IMR-90 (cell line): Measurements from ENCODE around the gene CDK5. TPM values are rescaled to one million over a fixed set of nuclear protein-coding genes. Genes with fewer than 3 reads are reported as not detected.

Experiments
- ATAC-seq: fragments of 200-7000 bp; cut with Tn5 transposase; 2 replicates; pipeline ENCODE4 v1.9.1; 2020; ENCODE audit warnings: low read depth, mild to moderate bottlenecking, moderate library complexity
- BruUV-seq: library from RNA; stranded (reverse); fragments of 400-500 nt; replicated peaks from 2 replicates; lab custom pipeline; 2021; lab: Mats Ljungman, UMichigan
- CTCF ChIA-PET: fragments of 300-600 bp; formaldehyde crosslinking; extraction: SDS; loops from one replicate; lab custom pipeline; 2021; ENCODE audit warnings: antibody characterized with exemption; lab: Yijun Ruan, JAX
- POLR2A ChIA-PET: fragments of 300-600 bp; sonication (Branson Sonifier 250); formaldehyde crosslinking; loops from one replicate; lab custom pipeline; 2022; ENCODE audit warnings: antibody characterized with exemption; ENCODE audit not compliant: unreplicated experiment; lab: Charles Lee
- DNase-seq: peaks from one replicate; pipeline ENCODE4 v3.0.0; 2013
- H2AFZ ChIP-seq: replicated peaks from 2 replicates; pipeline ENCODE3; 2013; ENCODE audit warnings: low read length, mild to moderate bottlenecking; ENCODE audit not compliant: poor library complexity
- H2AK5ac ChIP-seq: 2 replicates; pipeline ENCODE4 v1.6.1; 2013; ENCODE audit warnings: low read depth, low read length, inconsistent platforms
- H2AK9ac ChIP-seq: replicated peaks from 2 replicates; pipeline ENCODE3; 2013; ENCODE audit warnings: mild to moderate bottlenecking, low read depth, low read length, moderate library complexity; ENCODE audit not compliant: poor library complexity
- H2BK120ac ChIP-seq: 2 replicates; pipeline ENCODE4 v1.6.1; 2013; ENCODE audit warnings: low read depth, low read length, inconsistent platforms
- H2BK15ac ChIP-seq: 3 replicates; pipeline ENCODE4 v1.6.1; 2013; ENCODE audit warnings: low read depth, low read length, inconsistent platforms
- H2BK20ac ChIP-seq: 2 replicates; pipeline ENCODE4 v1.6.1; 2013; ENCODE audit warnings: low read depth, mild to moderate bottlenecking, inconsistent platforms, low read length, moderate library complexity
- H2BK5ac ChIP-seq: 2 replicates; pipeline ENCODE4 v1.6.1; 2013; ENCODE audit warnings: mild to moderate bottlenecking, low read depth, low read length, inconsistent platforms; ENCODE audit not compliant: poor library complexity, severe bottlenecking
- H3K14ac ChIP-seq: replicated peaks from 2 replicates; pipeline ENCODE4 v1.6.1; 2013; ENCODE audit warnings: low read depth, low read length, inconsistent platforms
- H3K18ac ChIP-seq: 2 replicates; pipeline ENCODE4 v1.6.1; 2013; ENCODE audit warnings: low read depth, low read length, control low read depth
- H3K23ac ChIP-seq: 2 replicates; pipeline ENCODE4 v1.6.1; 2013; ENCODE audit warnings: low read depth, low read length, inconsistent platforms
- H3K27ac ChIP-seq: 2 replicates; pipeline ENCODE4 v1.5.1; 2013; ENCODE audit warnings: mild to moderate bottlenecking, control low read depth, low read length; ENCODE audit not compliant: insufficient read depth
- H3K27me3 ChIP-seq: 2 replicates; pipeline ENCODE4 v1.6.1; 2013; ENCODE audit warnings: low read length; ENCODE audit not compliant: control insufficient read depth, insufficient read depth
- H3K36me3 ChIP-seq: 2 replicates; pipeline ENCODE4 v1.6.1; 2013; ENCODE audit warnings: low read length, mixed read lengths; ENCODE audit not compliant: control insufficient read depth, insufficient read depth
- H3K4ac ChIP-seq: 2 replicates; pipeline ENCODE4 v1.6.1; 2013; ENCODE audit warnings: low read depth, low read length, inconsistent platforms
- H3K4me1 ChIP-seq: 2 replicates; pipeline ENCODE4 v1.6.1; 2013; ENCODE audit warnings: low read length, mixed read lengths; ENCODE audit not compliant: control insufficient read depth, insufficient read depth
- H3K4me2 ChIP-seq: 2 replicates; pipeline ENCODE4 v1.6.1; 2013; ENCODE audit warnings: low read depth, mild to moderate bottlenecking, control low read depth, low read length, moderate library complexity
- H3K4me3 ChIP-seq: 2 replicates; pipeline ENCODE4 v1.5.1; 2013; ENCODE audit warnings: low read depth, mild to moderate bottlenecking, control low read depth, low read length, moderate library complexity; ENCODE audit not compliant: insufficient read depth
- H3K56ac ChIP-seq: 2 replicates; pipeline ENCODE4 v1.6.1; 2013; ENCODE audit warnings: low read length, inconsistent platforms; ENCODE audit not compliant: insufficient read depth; ENCODE audit errors: extremely low read depth
- H3K79me1 ChIP-seq, 2 experiments: 2 replicates each; pipeline ENCODE4 v1.6.1; 2013; ENCODE audit warnings: low read length in 2 of 2, inconsistent platforms in 1 of 2, low read depth in 1 of 2
- H3K9ac ChIP-seq: 2 replicates; pipeline ENCODE4 v1.6.1; 2013; ENCODE audit warnings: low read depth, low read length, control low read depth
- H3K9me1 ChIP-seq: 2 replicates; pipeline ENCODE4 v1.6.1; 2013; ENCODE audit warnings: low read length, inconsistent platforms; ENCODE audit not compliant: insufficient read depth
- H3K9me3 ChIP-seq: 2 replicates; pipeline ENCODE4 v1.6.1; 2013; ENCODE audit warnings: low read length; ENCODE audit not compliant: control insufficient read depth, insufficient read depth
- H4K20me1 ChIP-seq: 2 replicates; pipeline ENCODE4 v1.6.1; 2013; ENCODE audit warnings: low read length, inconsistent platforms; ENCODE audit not compliant: insufficient read depth
- H4K5ac ChIP-seq: 2 replicates; pipeline ENCODE4 v1.6.1; 2013; ENCODE audit warnings: mild to moderate bottlenecking, low read depth, low read length, control low read depth
- H4K8ac ChIP-seq, 2 experiments: 2 replicates each; pipeline ENCODE4 v1.6.1; 2013; ENCODE audit warnings: low read depth in 2 of 2, low read length in 2 of 2, control low read depth in 1 of 2, inconsistent platforms in 1 of 2
- H4K91ac ChIP-seq: 2 replicates; pipeline ENCODE4 v1.6.1; 2013; ENCODE audit warnings: low read depth, low read length, inconsistent platforms; ENCODE audit not compliant: insufficient read depth
- BHLHE40 ChIP-seq: fragments of 150-350 bp; IDR thresholded peaks from 2 replicates; pipeline ENCODE4 v1.6.1; 2016; ENCODE audit warnings: mild to moderate bottlenecking, low read depth, low read length
- CEBPB ChIP-seq: IDR thresholded peaks from 2 replicates; pipeline ENCODE4 v1.6.1; 2012; ENCODE audit warnings: low read depth, low read length, improper control_type of control experiment
- CHD1 ChIP-seq: IDR thresholded peaks from 2 replicates; pipeline ENCODE4 v1.6.1; 2012; ENCODE audit warnings: low read depth, low read length, improper control_type of control experiment
- CTCF ChIP-seq: conservative IDR thresholded peaks from 2 replicates; pipeline ENCODE4 v1.5.1; 2012; ENCODE audit warnings: mild to moderate bottlenecking, low read depth, low read length, improper control_type of control experiment
- FOS ChIP-seq: fragments of 150-350 bp; IDR thresholded peaks from 2 replicates; pipeline ENCODE4 v1.6.1; 2016; ENCODE audit warnings: low read depth, low read length
- MAZ ChIP-seq: IDR thresholded peaks from 2 replicates; pipeline ENCODE4 v1.6.1; 2012; ENCODE audit warnings: low read depth, mild to moderate bottlenecking, low read length, improper control_type of control experiment, moderate library complexity, borderline replicate concordance
- MXI1 ChIP-seq: IDR thresholded peaks from 2 replicates; pipeline ENCODE4 v1.6.1; 2012; ENCODE audit warnings: low read depth, mild to moderate bottlenecking, low read length, moderate library complexity, borderline replicate concordance
- NFE2L2 ChIP-seq: fragments of 150-350 bp; IDR thresholded peaks from 2 replicates; pipeline ENCODE4 v1.6.1; 2016; ENCODE audit warnings: low read depth, mild to moderate bottlenecking, low read length
- POLR2A ChIP-seq: IDR thresholded peaks from 2 replicates; pipeline ENCODE4 v1.6.1; 2012; ENCODE audit warnings: mild to moderate bottlenecking, low read depth, low read length
- RCOR1 ChIP-seq: IDR thresholded peaks from 2 replicates; pipeline ENCODE4 v1.6.1; 2012; ENCODE audit warnings: mild to moderate bottlenecking, low read length, improper control_type of control experiment; ENCODE audit not compliant: insufficient replicate concordance
- RFX5 ChIP-seq: IDR thresholded peaks from 2 replicates; pipeline ENCODE4 v1.8.0; 2012; ENCODE audit warnings: low read depth, mild to moderate bottlenecking, low read length, moderate library complexity
- SMC3 ChIP-seq: fragments of 150-350 bp; IDR thresholded peaks from 2 replicates; pipeline ENCODE4 v1.6.1; 2016; ENCODE audit warnings: low read depth, mild to moderate bottlenecking, antibody characterized with exemption, low read length, moderate library complexity
- WGBS, 2 experiments: methylation state at CpG; one replicate each; pipeline versions ENCODE4 v1.1.5 to v1.1.7; 2013; ENCODE audit warnings: missing lambda C conversion rate in 2 of 2; ENCODE audit not compliant: insufficient read length in 1 of 2; ENCODE audit errors: extremely low coverage in 2 of 2; 5-methylcytosine and 5-hydroxymethylcytosine counted together
- dilution Hi-C: fragments of 300-500 bp; cut with HindIII; formaldehyde crosslinking; loops from one replicate; pipeline ENCODE4 v1.14.3; 2018; ENCODE audit warnings: low sequenced_read_pairs; ENCODE audit not compliant: unreplicated experiment
- in situ Hi-C: fragments of 300-500 bp; cut with MboI; formaldehyde crosslinking; loops from 3 replicates; pipeline ENCODE4 v1.14.3; 2019; ENCODE audit warnings: low sequenced_read_pairs, inconsistent platforms, mixed read lengths
- intact Hi-C: fragments of 100-400 bp; cut with micrococcal nuclease; formaldehyde crosslinking; loops from 2 replicates; pipeline ENCODE4 v1.10.0; 2022
- polyA plus RNA-seq, 3 experiments: library from polyadenylated mRNA; depleted of rRNA; stranded (reverse); fragments of >200 nt; gene quantifications; 2 replicates each; pipeline ENCODE4 v1.2.3, GENCODE V29; 2012; ENCODE audit warnings: low replicate concordance in 1 of 3
- total RNA-seq: library from RNA; depleted of rRNA; stranded (reverse); fragments of >200 nt; gene quantifications from 2 replicates; pipeline ENCODE4 v1.2.3, GENCODE V29; 2012

The CDK5 gene
- total and polyA plus RNA-seq, 2 of the 4 experiments (the other 2 are of a cell fraction) = 22.4 to 34.8 TPM

GRCh38 chr7:151076863-151077704 lies 19.4 kb upstream of the CDK5 start (continued):
- peak; percentile 31; the same call in 1 of the 2 replicates for TF ChIP-seq CTCF

- Histone ChIP-seq H4K20me1 (peaks cover 22% of the 10 kb centered on the region), H4K91ac (no peak overlapping the region), H3K79me1 (peaks cover 13 to 57% of the 10 kb centered on the region in 2 experiments; a peak in 3 of 4 replicates), H3K9me3 (no peaks in the 10 kb centered on the region), H3K4ac (no peak overlapping the region), H2BK120ac (no peak overlapping the region), H2AK9ac (no peak overlapping the region), H3K4me2 (no peak overlapping the region), H2BK20ac (no peak overlapping the region), H2BK5ac (no peak overlapping the region), H4K8ac (no peak overlapping the region), H3K14ac (no peak overlapping the region), H4K5ac (no peak overlapping the region), H3K27ac (no peak overlapping the region), H3K36me3 (peaks cover 62% of the 10 kb centered on the region), H3K56ac (no peak overlapping the region), H2AFZ (peak overlapping the region; percentile 19), H2BK15ac (no peak overlapping the region), H3K23ac (no peak overlapping the region), H3K27me3 (no peaks in the 10 kb centered on the region), H3K4me3 (no peak overlapping the region), H3K18ac (no peak overlapping the region), H2AK5ac (no peak overlapping the region), H3K9me1 (no peaks in the 10 kb centered on the region), H3K9ac (no peak overlapping the region), H3K4me1 (peaks cover 8% of the 10 kb centered on the region)
- intact Hi-C loops (no loop called here), dilution Hi-C loops (no loop called here), in situ Hi-C loops (no loop called here)
- ATAC-seq (no peak), DNase-seq (no peak)
- CTCF ChIA-PET = no interaction called here
- POLR2A ChIA-PET = no interaction called here
- BruUV-seq = TSS peak; percentile 81
- TF ChIP-seq CEBPB (no peak), MXI1 (no peak), SMC3 (no peak), MAZ (no peak), CTCF (no peak), CHD1 (no peak), BHLHE40 (no peak), RCOR1 (no peak), NFE2L2 (no peak), FOS (no peak), POLR2A (no peak), RFX5 (no peak)
- no CpG with 5 or more reads among the region's 22 CpGs for WGBS, 2 experiments
These were observed 18.3 kb upstream of the CDK5 start for GRCh38 chr7:151075978-151076426.
